Caco-2 (cell line): ENCODE measurements around the gene SRSF7. TPM values are rescaled to one million over a fixed set of nuclear protein-coding genes. Genes with fewer than 3 reads are reported as not detected.
A peak's percentile ranks its signal among the peaks of the same experiment; 100 is the strongest.

Experiments used
- BruUV-seq: library from RNA; stranded (reverse); fragments of 400-500 nt; replicated peaks from 2 replicates; lab custom pipeline; 2021; lab: Mats Ljungman, UMichigan
- CTCF ChIA-PET: fragments of 300-600 bp; sonication (Branson Sonifier 250); formaldehyde crosslinking; loops from one replicate; lab custom pipeline; 2022; ENCODE audit warnings: antibody characterized with exemption; lab: Charles Lee
- POLR2A ChIA-PET: fragments of 300-600 bp; sonication (Branson Sonifier 250); formaldehyde crosslinking; loops from one replicate; lab custom pipeline; 2022; ENCODE audit warnings: antibody characterized with exemption; lab: Charles Lee
- DNase-seq, 2 experiments: peaks; one replicate each; pipeline versions ENCODE4 v3.0.0 to v3.0.0-alpha.2; 2020 to 2022
- H3K27me3 ChIP-seq: replicated peaks from 2 replicates; pipeline ENCODE4 v1.6.0; 2011; ENCODE audit warnings: low read length; ENCODE audit not compliant: control insufficient read depth, insufficient read depth
- H3K36me3 ChIP-seq: 2 replicates; pipeline ENCODE4 v1.5.1; 2011; ENCODE audit warnings: low read length; ENCODE audit not compliant: control insufficient read depth, insufficient read depth
- H3K4me1 ChIP-seq: fragments of 250-450 bp; sonication (Bioruptor Pico); 2 replicates; pipeline ENCODE4 v1.5.1; 2020; ENCODE audit warnings: mild to moderate bottlenecking
- H3K4me3 ChIP-seq: 2 replicates; pipeline ENCODE4 v1.5.1; 2011; ENCODE audit warnings: low read depth, mild to moderate bottlenecking, control low read depth, low read length
- H3K9me3 ChIP-seq: fragments of 250-450 bp; sonication (Bioruptor Pico); 2 replicates; pipeline ENCODE4 v1.5.1; 2020; ENCODE audit warnings: mild to moderate bottlenecking, moderate library complexity
- H3K27ac Mint-ChIP-seq: one replicate; pipeline ENCODE4 v1.8.0; 2022; ENCODE audit warnings: mixed read lengths; ENCODE audit not compliant: unreplicated experiment
- H3K27me3 Mint-ChIP-seq: one replicate; pipeline ENCODE4 v1.8.0; 2022; ENCODE audit warnings: mixed read lengths; ENCODE audit not compliant: insufficient read depth, unreplicated experiment
- H3K36me3 Mint-ChIP-seq: one replicate; pipeline ENCODE4 v1.8.0; 2022; ENCODE audit warnings: mild to moderate bottlenecking, mixed read lengths; ENCODE audit not compliant: insufficient read depth, unreplicated experiment
- H3K4me1 Mint-ChIP-seq: one replicate; pipeline ENCODE4 v1.8.0; 2022; ENCODE audit warnings: low read depth, mixed read lengths; ENCODE audit not compliant: unreplicated experiment
- H3K4me3 Mint-ChIP-seq: one replicate; pipeline ENCODE4 v1.8.0; 2022; ENCODE audit warnings: mild to moderate bottlenecking, moderate library complexity, mixed read lengths; ENCODE audit not compliant: unreplicated experiment
- H3K9me3 Mint-ChIP-seq: one replicate; pipeline ENCODE4 v1.8.0; 2022; ENCODE audit warnings: mixed read lengths; ENCODE audit not compliant: unreplicated experiment
- CTCF ChIP-seq, 2 experiments: fragments of 200-600 bp in 1 of 2; IDR thresholded peaks; 1 replicate in 1 of 2; 2 replicates in 1 of 2; pipeline versions ENCODE4 v1.5.1 to v1.8.0; 2011 to 2022; ENCODE audit warnings: antibody characterized with exemption in 1 of 2, control low read depth in 1 of 2, inconsistent platforms in 1 of 2, low read depth in 1 of 2, low read length in 1 of 2, mild to moderate bottlenecking in 1 of 2, moderate library complexity in 1 of 2; ENCODE audit not compliant: insufficient read depth in 1 of 2, severe bottlenecking in 1 of 2, unreplicated experiment in 1 of 2
- intact Hi-C: fragments of 100-400 bp; cut with micrococcal nuclease; formaldehyde crosslinking; loops from one replicate; pipeline ENCODE4 v1.10.0; 2022; ENCODE audit not compliant: unreplicated experiment
- total RNA-seq: library from RNA; stranded (reverse); gene quantifications from 2 replicates; pipeline ENCODE4 v1.2.3, GENCODE V29; 2022

The SRSF7 gene
- total RNA-seq, 1 experiment from 2014 or later, result 233 TPM

- Mint-ChIP-seq H3K27me3 (peaks cover 3% of the 10 kb centered on the region), H3K36me3 (peaks cover 29% of the 10 kb centered on the region), H3K4me1 (peaks cover 23% of the 10 kb centered on the region), H3K9me3 (no peaks in the 10 kb centered on the region), H3K4me3 (no peak overlapping the region), H3K27ac (no peak overlapping the region)
- Histone ChIP-seq H3K36me3 (0 out of 2 replicates have a peak, but pooled peaks cover 3% of the 10 kb centered on the region), H3K4me1 (0 out of 2 replicates have a peak, but pooled peaks cover 5% of the 10 kb centered on the region), H3K27me3 (no peaks in the 10 kb centered on the region), H3K4me3 (no peak overlapping the region), H3K9me3 (no peaks in the 10 kb centered on the region)
- no peak for DNase-seq
- intact Hi-C loops, result loop anchor here (5.0 kb wide), 2 partner anchors 83 to 377 kb away; partner anchors contain the start of gene ATL2
- POLR2A ChIA-PET, result no interaction called here
- no TSS peak for BruUV-seq
- no peak for TF ChIP-seq CTCF (IDR thresholded peaks at IDR 0.05; ENCODE audit: insufficient read depth in 1 of 2, low read depth in 1 of 2, low read length in 1 of 2, severe bottlenecking in 1 of 2, unreplicated experiment in 1 of 2)
- CTCF ChIA-PET, result no interaction called here
Measured at GRCh38 chr2:38754049-38754448, 2.9 kb upstream of the SRSF7 start.

GRCh38 chr2:38751596-38752410, 642 bp upstream of the SRSF7 start:
- Mint-ChIP-seq H3K4me3 (peak overlapping the region; percentile 99), H3K27me3 (peaks cover 3% of the 10 kb centered on the region), H3K4me1 (peaks cover 42% of the 10 kb centered on the region), H3K36me3 (peaks cover 52% of the 10 kb centered on the region), H3K9me3 (no peaks in the 10 kb centered on the region), H3K27ac (peak overlapping the region; percentile 100)
- POLR2A ChIA-PET, result interaction anchor here (0.5 to 2.4 kb wide), 96 partner anchors 8 to 1749 kb away, joined by 3 to 46 read pairs (median 4); partner anchors contain the start of genes CEBPZ, DHX57, GALM and GEMIN6
- H3K27me3 ChIP-seq, result no peaks in the 10 kb centered on the region
- TF ChIP-seq CTCF (IDR thresholded peaks at IDR 0.05; ENCODE audit: insufficient read depth in 1 of 2, low read depth in 1 of 2, low read length in 1 of 2, severe bottlenecking in 1 of 2, unreplicated experiment in 1 of 2), result no peak
- peaks cover 24% of the 10 kb centered on the region for H3K4me1 ChIP-seq
- peaks cover 6% of the 10 kb centered on the region for H3K36me3 ChIP-seq
- H3K9me3 ChIP-seq, result no peaks in the 10 kb centered on the region
- BruUV-seq, result TSS peak; percentile 41
- no peak for DNase-seq
- CTCF ChIA-PET, result interaction anchor here (0.6 to 1.1 kb wide), 5 partner anchors 9 to 376 kb away, joined by 3 to 11 read pairs (median 3); no protein-coding TSS in a partner anchor
- peak overlapping the region; percentile 48 for H3K4me3 ChIP-seq
- intact Hi-C loops, result loop anchor here (1.0 to 5.0 kb wide), 3 partner anchors 26 to 375 kb away; partner anchors contain the start of genes ATL2 and GEMIN6
